Memory B cell (primary cell): ENCODE data around the gene TMTC1.
"Not testable (repeated sequence)": the region's sequence is repeated elsewhere in the genome, so short reads cannot be mapped to it uniquely, and the experiment has no call there.

Source experiments
- ATAC-seq: fragments of 150-1000 bp; cut with Tn5 transposase; 2 replicates; pipeline ENCODE4 v1.10.0; 2021; ENCODE audit warnings: low read depth, mild to moderate bottlenecking, moderate library complexity
- DNase-seq, 2 donors: peaks; one replicate each; pipeline ENCODE4 v3.0.0; 2022; ENCODE audit warnings: low spot score in 2 of 2
- H3K27ac Mint-ChIP-seq: one replicate; pipeline ENCODE4 v1.8.0; 2022; ENCODE audit warnings: mild to moderate bottlenecking, moderate library complexity, mixed read lengths
- H3K27me3 Mint-ChIP-seq: one replicate; pipeline ENCODE4 v1.8.0; 2022; ENCODE audit warnings: mixed read lengths
- H3K36me3 Mint-ChIP-seq: one replicate; pipeline ENCODE4 v1.8.0; 2022; ENCODE audit warnings: mild to moderate bottlenecking, mixed read lengths
- H3K4me1 Mint-ChIP-seq: one replicate; pipeline ENCODE4 v1.8.0; 2022; ENCODE audit warnings: mixed read lengths
- H3K4me3 Mint-ChIP-seq: one replicate; pipeline ENCODE4 v1.8.0; 2022; ENCODE audit warnings: mild to moderate bottlenecking, moderate library complexity, mixed read lengths
- H3K9me3 Mint-ChIP-seq: one replicate; pipeline ENCODE4 v1.8.0; 2022; ENCODE audit warnings: mixed read lengths

The TMTC1 gene

GRCh38 chr12:29638528-29638927, 145.2 kb downstream of the TMTC1 start:
- ATAC-seq (no peak), DNase-seq (no peak)
- H3K27me3 Mint-ChIP-seq: peaks cover 2% of the 10 kb centered on the region
- no peaks in the 10 kb centered on the region for H3K36me3 Mint-ChIP-seq
- H3K27ac Mint-ChIP-seq: no peak overlapping the region
- no peaks in the 10 kb centered on the region for H3K4me1 Mint-ChIP-seq
- no peak overlapping the region for H3K4me3 Mint-ChIP-seq
- H3K9me3 Mint-ChIP-seq: peaks cover 3% of the 10 kb centered on the region

GRCh38 chr12:29634057-29634456, 149.7 kb downstream of the TMTC1 start:
- H3K36me3 Mint-ChIP-seq: no peaks in the 10 kb centered on the region
- no peaks in the 10 kb centered on the region for H3K4me1 Mint-ChIP-seq
- peaks cover 2% of the 10 kb centered on the region for H3K9me3 Mint-ChIP-seq
- H3K27ac Mint-ChIP-seq: no peak overlapping the region
- no peak for ATAC-seq
- DNase-seq: no peak
- H3K4me3 Mint-ChIP-seq: no peak overlapping the region
- H3K27me3 Mint-ChIP-seq: peaks cover 2% of the 10 kb centered on the region

- not testable (repeated sequence) for H3K4me1 Mint-ChIP-seq, H3K9me3 Mint-ChIP-seq, H3K4me3 Mint-ChIP-seq, ATAC-seq, H3K27ac Mint-ChIP-seq, DNase-seq, H3K36me3 Mint-ChIP-seq, H3K27me3 Mint-ChIP-seq
Observed at GRCh38 chr12:29630164-29630563, 153.6 kb downstream of the TMTC1 start.

- H3K36me3 Mint-ChIP-seq: no peaks in the 10 kb centered on the region
- no peaks in the 10 kb centered on the region for H3K4me1 Mint-ChIP-seq
- H3K4me3 Mint-ChIP-seq: no peak overlapping the region
- H3K27me3 Mint-ChIP-seq: no peaks in the 10 kb centered on the region
- no peak for ATAC-seq
- H3K9me3 Mint-ChIP-seq: peaks cover 5% of the 10 kb centered on the region
- no peak overlapping the region for H3K27ac Mint-ChIP-seq
- no peak for DNase-seq
Observed at GRCh38 chr12:29627221-29627620, 156.5 kb downstream of the TMTC1 start.

- DNase-seq (no peak), ATAC-seq (no peak)
- H3K36me3 Mint-ChIP-seq: no peaks in the 10 kb centered on the region
- H3K27ac Mint-ChIP-seq: no peak overlapping the region
- H3K27me3 Mint-ChIP-seq: no peaks in the 10 kb centered on the region
- H3K4me1 Mint-ChIP-seq: no peaks in the 10 kb centered on the region
- H3K4me3 Mint-ChIP-seq: no peak overlapping the region
- H3K9me3 Mint-ChIP-seq: peaks cover 4% of the 10 kb centered on the region
Observed at GRCh38 chr12:29625359-29625953, 158.3 kb downstream of the TMTC1 start.

DNA sequence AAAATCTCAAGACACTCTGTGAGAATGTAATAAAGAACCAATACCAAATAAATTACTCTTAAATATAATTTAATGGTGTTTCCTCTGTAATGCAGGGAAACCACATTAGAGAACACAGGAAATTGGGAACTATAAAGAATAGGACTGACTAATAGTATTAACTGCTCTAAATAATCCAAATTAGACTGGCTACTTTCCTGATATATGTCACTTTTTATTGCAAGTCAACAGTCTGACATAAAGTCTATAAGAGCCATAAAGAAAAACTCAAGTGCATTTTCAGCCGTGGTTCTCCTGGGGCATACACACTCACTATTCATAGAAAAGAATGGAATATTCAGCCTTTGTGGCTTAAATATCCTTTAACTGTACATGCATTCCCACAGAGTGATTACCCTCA, 161.5 kb downstream of the TMTC1 start:
- H3K27ac Mint-ChIP-seq: no peak overlapping the region
- no peak for ATAC-seq
- H3K36me3 Mint-ChIP-seq: no peaks in the 10 kb centered on the region
- H3K4me1 Mint-ChIP-seq: no peaks in the 10 kb centered on the region
- peaks cover 1% of the 10 kb centered on the region for H3K27me3 Mint-ChIP-seq
- DNase-seq: no peak
- H3K9me3 Mint-ChIP-seq: no peaks in the 10 kb centered on the region
- no peak overlapping the region for H3K4me3 Mint-ChIP-seq

DNA sequence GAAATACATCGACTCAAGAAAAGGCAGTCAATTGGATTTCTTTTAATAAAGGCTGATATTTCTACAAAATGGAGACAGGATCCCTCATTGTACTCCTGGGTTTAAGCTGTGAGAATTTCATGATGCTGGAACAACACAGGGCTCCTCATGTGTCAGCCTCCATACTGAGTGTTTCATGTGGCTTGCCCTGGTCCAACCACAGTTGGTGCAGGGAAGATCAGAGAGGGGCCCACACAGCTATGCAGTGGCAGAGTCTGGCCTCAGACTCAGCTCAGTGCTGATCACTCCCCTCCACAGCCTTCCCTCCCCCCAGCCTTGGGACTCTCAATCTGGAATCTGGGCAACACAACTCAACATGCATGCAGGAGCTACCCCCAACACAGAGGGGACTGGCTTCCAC, 163.7 kb downstream of the TMTC1 start:
- no peak overlapping the region for H3K27ac Mint-ChIP-seq
- H3K27me3 Mint-ChIP-seq: peaks cover 1% of the 10 kb centered on the region
- no peaks in the 10 kb centered on the region for H3K4me1 Mint-ChIP-seq
- no peaks in the 10 kb centered on the region for H3K9me3 Mint-ChIP-seq
- ATAC-seq (no peak), DNase-seq (no peak)
- no peak overlapping the region for H3K4me3 Mint-ChIP-seq
- H3K36me3 Mint-ChIP-seq: no peaks in the 10 kb centered on the region

DNA sequence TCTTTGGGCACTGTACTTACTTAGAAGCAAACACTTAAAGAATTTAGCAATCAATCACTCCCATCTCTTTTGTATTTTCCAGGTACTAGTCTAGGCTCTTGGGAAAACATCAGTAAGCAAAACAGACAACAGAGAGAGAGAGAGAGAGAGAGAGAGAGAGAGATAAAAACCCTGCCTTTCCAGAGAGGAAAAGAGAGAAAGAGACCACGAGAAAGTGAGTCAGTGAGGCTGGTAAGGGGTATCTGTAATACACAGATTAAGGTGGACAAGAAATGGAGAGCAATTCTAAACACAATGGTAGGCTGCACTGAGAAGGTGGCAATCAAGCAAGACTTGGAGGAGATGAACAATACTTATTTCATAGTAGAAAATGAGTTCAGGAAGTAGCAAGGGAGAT, 166.3 kb downstream of the TMTC1 start:
- H3K4me3 Mint-ChIP-seq: no peak overlapping the region
- H3K9me3 Mint-ChIP-seq: no peaks in the 10 kb centered on the region
- ATAC-seq (no peak), DNase-seq (no peak)
- H3K36me3 Mint-ChIP-seq: no peaks in the 10 kb centered on the region
- H3K27me3 Mint-ChIP-seq: peaks cover 4% of the 10 kb centered on the region
- H3K4me1 Mint-ChIP-seq: no peaks in the 10 kb centered on the region
- H3K27ac Mint-ChIP-seq: no peak overlapping the region

- no peak overlapping the region for H3K27ac Mint-ChIP-seq
- H3K4me1 Mint-ChIP-seq: no peaks in the 10 kb centered on the region
- DNase-seq: no peak
- H3K27me3 Mint-ChIP-seq: peaks cover 4% of the 10 kb centered on the region
- ATAC-seq: no peak
- H3K4me3 Mint-ChIP-seq: no peak overlapping the region
- H3K36me3 Mint-ChIP-seq: no peaks in the 10 kb centered on the region
- no peaks in the 10 kb centered on the region for H3K9me3 Mint-ChIP-seq
Observed at GRCh38 chr12:29616664-29617406, 166.9 kb downstream of the TMTC1 start.

- H3K27me3 Mint-ChIP-seq: peaks cover 4% of the 10 kb centered on the region
- H3K27ac Mint-ChIP-seq: no peak overlapping the region
- H3K4me3 Mint-ChIP-seq: no peak overlapping the region
- no peaks in the 10 kb centered on the region for H3K9me3 Mint-ChIP-seq
- DNase-seq (no peak), ATAC-seq (no peak)
- H3K4me1 Mint-ChIP-seq: no peaks in the 10 kb centered on the region
- no peaks in the 10 kb centered on the region for H3K36me3 Mint-ChIP-seq
Observed at GRCh38 chr12:29614694-29615325, 168.9 kb downstream of the TMTC1 start.

DNA sequence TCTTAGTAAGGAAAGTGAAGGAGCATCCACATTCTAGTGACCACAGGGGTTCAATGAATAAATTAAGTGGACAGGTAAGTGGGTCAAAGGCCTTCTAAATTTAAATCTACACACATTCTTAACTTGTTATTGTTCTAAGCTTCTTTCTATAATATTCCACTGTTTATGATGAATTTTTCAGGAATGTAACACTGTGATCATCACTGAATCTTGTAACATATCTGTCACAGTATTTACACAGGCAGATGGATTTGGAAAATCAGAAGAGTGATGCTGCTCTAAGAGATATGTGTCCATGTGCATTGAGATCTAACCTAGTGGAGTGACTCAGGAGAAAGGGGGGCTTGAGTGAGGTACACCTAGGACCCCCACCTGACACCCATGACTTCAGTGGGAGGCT, 170.8 kb downstream of the TMTC1 start:
- DNase-seq (no peak), ATAC-seq (no peak)

GRCh38 chr12:29611906-29612305, 171.8 kb downstream of the TMTC1 start:
- Mint-ChIP-seq H3K27ac (no peak overlapping the region), H3K4me1 (no peaks in the 10 kb centered on the region), H3K36me3 (no peaks in the 10 kb centered on the region), H3K27me3 (peaks cover 2% of the 10 kb centered on the region), H3K9me3 (no peaks in the 10 kb centered on the region), H3K4me3 (no peak overlapping the region)
- DNase-seq (no peak), ATAC-seq (no peak)

More for the DNA sequence above, 170.8 kb downstream of the TMTC1 start:
- Mint-ChIP-seq H3K9me3 (no peaks in the 10 kb centered on the region), H3K27ac (no peak overlapping the region), H3K27me3 (peaks cover 2% of the 10 kb centered on the region), H3K36me3 (no peaks in the 10 kb centered on the region), H3K4me3 (no peak overlapping the region), H3K4me1 (no peaks in the 10 kb centered on the region)

DNA sequence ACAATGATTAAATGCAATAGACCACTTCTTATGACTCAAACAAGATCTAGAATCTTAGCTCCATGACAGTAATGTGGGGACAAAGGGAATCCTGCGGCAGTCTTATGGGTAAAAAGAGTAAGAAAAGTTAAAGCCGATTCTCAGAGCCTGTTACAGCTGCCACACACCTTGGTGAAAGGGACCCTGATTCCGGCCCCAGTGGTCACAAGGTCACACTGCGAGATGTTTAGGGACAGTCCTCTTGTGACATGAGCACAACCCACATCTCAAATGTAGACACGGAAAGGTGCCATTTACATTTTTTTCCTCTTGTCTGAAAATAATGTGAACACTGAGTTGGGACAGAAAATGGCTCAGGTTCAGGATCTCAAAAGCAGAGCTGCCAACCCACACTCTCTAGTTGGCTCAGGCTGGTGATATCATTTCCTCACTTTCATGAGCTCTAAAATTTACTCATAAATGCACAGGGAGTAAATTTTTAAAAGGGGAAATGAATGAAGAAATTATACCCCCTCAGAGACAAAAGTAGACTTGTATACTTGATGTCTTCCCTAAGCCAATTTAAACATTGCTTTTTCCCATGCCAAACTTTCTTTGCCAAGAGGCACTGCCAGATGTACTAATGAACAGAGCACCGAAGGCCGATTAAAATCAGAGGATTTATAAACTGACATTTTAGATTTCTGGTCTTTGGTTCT, 173.1 kb downstream of the TMTC1 start:
- ATAC-seq (no peak), DNase-seq (no peak)
- no peaks in the 10 kb centered on the region for H3K9me3 Mint-ChIP-seq
- H3K36me3 Mint-ChIP-seq: no peaks in the 10 kb centered on the region
- peaks cover 2% of the 10 kb centered on the region for H3K27me3 Mint-ChIP-seq
- no peak overlapping the region for H3K27ac Mint-ChIP-seq
- no peak overlapping the region for H3K4me3 Mint-ChIP-seq
- H3K4me1 Mint-ChIP-seq: no peaks in the 10 kb centered on the region
